Measurements from ENCODE around the gene KPNB1. TPM values are rescaled to one million over a fixed set of nuclear protein-coding genes. Genes with fewer than 3 reads are reported as not detected.

Gene KPNB1
- total RNA-seq, 1 donor from 2014 or later, result 119 TPM

DNA sequence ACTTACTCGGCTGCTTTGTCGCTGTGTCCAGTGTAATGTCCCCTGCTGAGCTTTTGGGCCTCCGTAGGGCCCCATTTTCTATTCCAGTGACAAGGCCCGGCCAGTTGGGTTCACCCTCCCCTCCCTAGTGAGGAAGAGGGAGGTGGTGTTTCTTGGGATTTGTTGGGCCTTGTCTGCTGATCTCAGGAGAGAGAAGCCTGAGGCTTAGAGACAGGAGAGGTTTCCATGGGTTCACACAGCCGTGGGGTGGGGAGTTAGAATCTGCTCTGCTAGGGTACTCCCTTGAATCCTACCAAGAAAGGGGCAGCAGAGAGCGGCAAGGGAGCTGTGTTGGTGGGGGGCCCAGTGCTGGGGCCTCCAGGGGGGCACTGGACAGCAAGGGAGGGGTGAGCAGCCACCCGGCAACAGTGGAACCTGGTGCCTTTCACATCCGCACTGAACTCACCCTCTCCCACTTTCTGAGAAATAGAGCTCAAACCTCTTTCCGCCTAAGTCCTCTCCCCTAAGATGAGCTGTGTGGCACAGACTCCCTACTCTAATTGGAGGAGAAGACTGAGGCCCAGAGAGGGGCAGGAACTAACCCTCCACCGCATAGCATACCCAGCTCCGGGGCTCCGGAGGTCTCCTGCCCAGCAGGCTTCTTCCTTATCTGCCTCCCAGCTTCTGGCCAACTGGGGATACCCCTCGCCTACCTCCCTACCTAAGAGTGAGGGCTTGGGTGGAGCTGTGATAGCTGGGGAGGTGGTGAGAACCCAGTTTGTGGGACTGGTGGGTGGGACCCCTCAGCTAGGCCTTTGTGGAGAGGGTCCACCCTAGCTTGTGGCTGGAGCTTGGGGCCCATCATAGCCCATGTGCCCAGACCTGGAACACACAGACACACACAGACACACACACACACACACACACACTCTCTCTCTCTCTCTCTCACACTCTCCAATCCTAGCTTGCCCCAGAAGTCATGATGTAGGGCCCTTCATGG, 51.0 kb downstream of the KPNB1 start:
- Histone ChIP-seq H3K9me3 (ENCODE audit: control insufficient read depth in 3 of 3, low read length in 3 of 3) (no peaks in the 10 kb centered on the region), H3K27ac (ENCODE audit: low read depth, low read length) (no peak overlapping the region), H3K4me3 (ENCODE audit: low read length in 3 of 3) (no peak overlapping the region), H3K27me3 (ENCODE audit: control insufficient read depth in 3 of 3, insufficient read depth in 3 of 3, low read length in 3 of 3) (no peaks in the 10 kb centered on the region), H3K9ac (ENCODE audit: low read depth in 1 of 3, low read length in 3 of 3) (no peak overlapping the region), H3K4me1 (ENCODE audit: control insufficient read depth in 3 of 3, insufficient read depth in 3 of 3, low read length in 3 of 3) (peaks cover 4 to 11% (median 7%) of the 10 kb centered on the region in 3 donors), H3K36me3 (ENCODE audit: control insufficient read depth in 3 of 3, insufficient read depth in 3 of 3, low read length in 3 of 3) (peaks cover 8 to 13% (median 9%) of the 10 kb centered on the region in 3 donors)

- H3K36me3 ChIP-seq (ENCODE audit: control insufficient read depth in 3 of 3, insufficient read depth in 3 of 3, low read length in 3 of 3), result peaks cover 8 to 15% (median 9%) of the 10 kb centered on the region in 3 donors
- H3K27ac ChIP-seq (ENCODE audit: low read depth, low read length), result no peak overlapping the region
- H3K4me3 ChIP-seq (ENCODE audit: low read length in 3 of 3), result no peak overlapping the region
- H3K9me3 ChIP-seq (ENCODE audit: control insufficient read depth in 3 of 3, low read length in 3 of 3), result no peaks in the 10 kb centered on the region
- no peaks in the 10 kb centered on the region for H3K27me3 ChIP-seq (ENCODE audit: control insufficient read depth in 3 of 3, insufficient read depth in 3 of 3, low read length in 3 of 3)
- H3K9ac ChIP-seq (ENCODE audit: low read depth in 1 of 3, low read length in 3 of 3), result no peak overlapping the region
- H3K4me1 ChIP-seq (ENCODE audit: control insufficient read depth in 3 of 3, insufficient read depth in 3 of 3, low read length in 3 of 3), result peaks cover 11 to 19% (median 12%) of the 10 kb centered on the region in 3 donors
These were observed 51.9 kb downstream of the KPNB1 start for GRCh38 chr17:47701608-47702007.

- no peak overlapping the region for H3K27ac ChIP-seq (ENCODE audit: low read depth, low read length)
- no peak overlapping the region for H3K9ac ChIP-seq (ENCODE audit: low read depth in 1 of 3, low read length in 3 of 3)
- no peak overlapping the region for H3K4me3 ChIP-seq (ENCODE audit: low read length in 3 of 3)
- no peaks in the 10 kb centered on the region for H3K27me3 ChIP-seq (ENCODE audit: control insufficient read depth in 3 of 3, insufficient read depth in 3 of 3, low read length in 3 of 3)
- no peaks in the 10 kb centered on the region for H3K9me3 ChIP-seq (ENCODE audit: control insufficient read depth in 3 of 3, low read length in 3 of 3)
- H3K36me3 ChIP-seq (ENCODE audit: control insufficient read depth in 3 of 3, insufficient read depth in 3 of 3, low read length in 3 of 3), result peaks cover 3 to 15% (median 9%) of the 10 kb centered on the region in 3 donors
- H3K4me1 ChIP-seq (ENCODE audit: control insufficient read depth in 3 of 3, insufficient read depth in 3 of 3, low read length in 3 of 3), result peaks cover 18 to 28% (median 20%) of the 10 kb centered on the region in 3 donors
These were observed 52.8 kb downstream of the KPNB1 start for GRCh38 chr17:47702391-47702995.

DNA sequence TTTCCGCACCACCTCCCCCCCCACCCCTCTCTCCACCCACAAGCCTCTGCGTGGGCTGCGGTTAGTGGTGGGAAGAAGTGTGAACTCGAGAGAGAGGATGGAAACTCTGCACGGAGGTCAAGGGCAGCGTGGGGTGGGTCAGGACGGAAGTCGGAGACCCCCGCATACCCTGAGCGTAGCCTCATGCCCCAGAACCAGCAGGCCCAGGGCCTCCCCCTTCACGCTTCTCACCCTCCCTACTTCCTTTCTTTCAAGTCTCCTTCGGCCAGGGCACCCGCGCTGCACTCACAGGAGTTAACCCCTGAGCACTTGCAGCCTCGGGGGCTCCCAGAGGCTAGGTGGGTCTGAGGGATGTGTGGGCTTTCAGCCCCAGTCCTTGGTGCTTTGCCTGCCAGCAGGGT, 53.5 kb downstream of the KPNB1 start:
- no peak overlapping the region for H3K9ac ChIP-seq (ENCODE audit: low read depth in 1 of 3, low read length in 3 of 3)
- no peak overlapping the region for H3K27ac ChIP-seq (ENCODE audit: low read depth, low read length)
- no peaks in the 10 kb centered on the region for H3K27me3 ChIP-seq (ENCODE audit: control insufficient read depth in 3 of 3, insufficient read depth in 3 of 3, low read length in 3 of 3)
- H3K4me3 ChIP-seq (ENCODE audit: low read length in 3 of 3), result no peak overlapping the region
- H3K9me3 ChIP-seq (ENCODE audit: control insufficient read depth in 3 of 3, low read length in 3 of 3), result no peaks in the 10 kb centered on the region
- H3K36me3 ChIP-seq (ENCODE audit: control insufficient read depth in 3 of 3, insufficient read depth in 3 of 3, low read length in 3 of 3), result peaks cover 3 to 15% (median 9%) of the 10 kb centered on the region in 3 donors
- peaks cover 22 to 32% (median 24%) of the 10 kb centered on the region in 3 donors for H3K4me1 ChIP-seq (ENCODE audit: control insufficient read depth in 3 of 3, insufficient read depth in 3 of 3, low read length in 3 of 3)

DNA sequence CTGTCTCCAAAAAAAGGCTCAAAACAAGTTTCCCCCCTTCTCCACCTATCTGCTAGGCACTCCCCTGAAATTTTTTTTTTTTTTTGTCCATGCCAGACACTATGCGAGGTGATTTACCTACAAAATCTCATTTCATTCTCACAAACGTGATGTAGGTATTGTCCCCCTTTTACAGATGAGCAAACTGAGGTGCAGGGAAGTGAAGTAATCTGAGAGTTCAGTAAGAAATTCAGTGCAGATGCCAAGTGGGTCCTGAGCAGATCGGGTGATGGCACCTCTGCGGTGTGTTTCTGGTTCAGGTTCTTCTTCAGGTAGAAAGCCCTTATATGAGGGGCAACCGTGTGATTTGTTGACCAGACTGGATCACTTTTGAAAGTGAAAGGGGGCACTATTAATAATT, 54.0 kb downstream of the KPNB1 start:
- Histone ChIP-seq H3K4me1 (ENCODE audit: control insufficient read depth in 3 of 3, insufficient read depth in 3 of 3, low read length in 3 of 3) (peaks cover 22 to 32% (median 24%) of the 10 kb centered on the region in 3 donors), H3K27me3 (ENCODE audit: control insufficient read depth in 3 of 3, insufficient read depth in 3 of 3, low read length in 3 of 3) (no peaks in the 10 kb centered on the region), H3K36me3 (ENCODE audit: control insufficient read depth in 3 of 3, insufficient read depth in 3 of 3, low read length in 3 of 3) (peaks cover 3 to 15% (median 9%) of the 10 kb centered on the region in 3 donors), H3K4me3 (ENCODE audit: low read length in 3 of 3) (no peak overlapping the region), H3K9me3 (ENCODE audit: control insufficient read depth in 3 of 3, low read length in 3 of 3) (no peaks in the 10 kb centered on the region), H3K27ac (ENCODE audit: low read depth, low read length) (no peak overlapping the region), H3K9ac (ENCODE audit: low read depth in 1 of 3, low read length in 3 of 3) (no peak overlapping the region)

- no peak overlapping the region for H3K27ac ChIP-seq (ENCODE audit: low read depth, low read length)
- H3K9me3 ChIP-seq (ENCODE audit: control insufficient read depth in 3 of 3, low read length in 3 of 3), result no peaks in the 10 kb centered on the region
- H3K36me3 ChIP-seq (ENCODE audit: control insufficient read depth in 3 of 3, insufficient read depth in 3 of 3, low read length in 3 of 3), result peaks cover 3 to 15% (median 9%) of the 10 kb centered on the region in 3 donors
- no peaks in the 10 kb centered on the region for H3K27me3 ChIP-seq (ENCODE audit: control insufficient read depth in 3 of 3, insufficient read depth in 3 of 3, low read length in 3 of 3)
- H3K9ac ChIP-seq (ENCODE audit: low read depth in 1 of 3, low read length in 3 of 3), result no peak overlapping the region
- no peak overlapping the region for H3K4me3 ChIP-seq (ENCODE audit: low read length in 3 of 3)
- peaks cover 22 to 32% (median 24%) of the 10 kb centered on the region in 3 donors for H3K4me1 ChIP-seq (ENCODE audit: control insufficient read depth in 3 of 3, insufficient read depth in 3 of 3, low read length in 3 of 3)
These were observed 54.4 kb downstream of the KPNB1 start for GRCh38 chr17:47704116-47704515.

- no peaks in the 10 kb centered on the region for H3K27me3 ChIP-seq (ENCODE audit: control insufficient read depth in 3 of 3, insufficient read depth in 3 of 3, low read length in 3 of 3)
- H3K4me1 ChIP-seq (ENCODE audit: control insufficient read depth in 3 of 3, insufficient read depth in 3 of 3, low read length in 3 of 3), result peaks cover 22 to 32% (median 24%) of the 10 kb centered on the region in 3 donors
- H3K4me3 ChIP-seq (ENCODE audit: low read length in 3 of 3), result no peak overlapping the region
- H3K9me3 ChIP-seq (ENCODE audit: control insufficient read depth in 3 of 3, low read length in 3 of 3), result no peaks in the 10 kb centered on the region
- H3K27ac ChIP-seq (ENCODE audit: low read depth, low read length), result no peak overlapping the region
- H3K36me3 ChIP-seq (ENCODE audit: control insufficient read depth in 3 of 3, insufficient read depth in 3 of 3, low read length in 3 of 3), result peaks cover 0 to 14% (median 6%) of the 10 kb centered on the region in 3 donors
- H3K9ac ChIP-seq (ENCODE audit: low read depth in 1 of 3, low read length in 3 of 3), result no peak overlapping the region
These were observed 55.0 kb downstream of the KPNB1 start for GRCh38 chr17:47704736-47705135.

DNA sequence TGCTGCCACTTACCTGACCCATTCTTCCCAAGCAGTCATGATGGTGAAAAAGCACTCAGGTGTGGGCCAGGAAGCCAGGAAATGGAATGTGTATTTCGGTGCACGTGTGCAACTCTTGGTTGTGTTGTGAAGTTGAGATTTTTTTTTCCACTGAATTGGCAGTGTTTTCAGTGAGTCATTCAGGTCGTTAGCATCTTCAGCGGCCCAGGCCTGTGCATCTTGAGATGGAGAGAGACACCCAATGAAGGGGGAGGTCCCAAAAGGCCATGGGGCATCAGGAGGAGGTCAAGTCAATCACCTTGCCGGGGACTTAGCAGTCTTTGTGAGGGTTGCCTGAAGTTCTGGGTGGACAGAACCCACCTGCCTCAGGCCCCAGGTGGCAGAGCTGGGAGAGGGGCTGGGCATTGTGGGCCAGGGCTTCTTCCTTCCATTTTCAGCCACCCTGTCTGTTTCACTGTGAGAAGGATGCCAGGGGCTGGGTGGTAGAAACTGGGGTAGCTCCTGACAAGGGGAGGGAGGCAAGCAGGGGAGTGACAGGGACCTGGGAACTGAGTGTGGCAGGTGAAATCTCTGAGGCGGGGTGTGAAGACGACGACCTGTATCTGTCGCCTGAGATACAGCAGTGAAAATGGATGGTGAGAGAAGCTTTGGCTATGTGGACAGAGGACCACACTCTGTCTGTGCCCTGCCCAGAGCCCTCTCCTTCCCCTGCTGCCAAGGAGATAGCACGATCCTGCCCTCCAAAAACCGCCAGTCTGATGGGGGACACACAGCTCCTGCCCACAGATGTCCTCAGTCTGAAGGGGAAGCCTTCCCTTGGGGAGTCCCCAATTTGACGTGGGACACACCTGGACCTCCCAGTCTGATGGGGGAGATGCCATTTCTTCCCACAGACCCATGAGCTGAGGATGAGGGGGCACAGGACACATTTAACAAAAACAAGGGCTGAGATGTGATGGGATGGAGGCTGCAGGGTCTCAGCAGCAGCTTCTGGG, 56.1 kb downstream of the KPNB1 start:
- H3K27ac ChIP-seq (ENCODE audit: low read depth, low read length), result no peak overlapping the region

GRCh38 chr17:47707056-47707804, 57.5 kb downstream of the KPNB1 start:
- no peaks in the 10 kb centered on the region for H3K9me3 ChIP-seq (ENCODE audit: control insufficient read depth in 3 of 3, low read length in 3 of 3)
- H3K27ac ChIP-seq (ENCODE audit: low read depth, low read length), result no peak overlapping the region
- H3K36me3 ChIP-seq (ENCODE audit: control insufficient read depth in 3 of 3, insufficient read depth in 3 of 3, low read length in 3 of 3), result peaks cover 7 to 12% (median 10%) of the 10 kb centered on the region in 3 donors
- H3K9ac ChIP-seq (ENCODE audit: low read depth in 1 of 3, low read length in 3 of 3), result peak overlapping the region in 2 of 3 donors; percentile 1 to 45
- no peak overlapping the region for H3K4me3 ChIP-seq (ENCODE audit: low read length in 3 of 3)
- H3K27me3 ChIP-seq (ENCODE audit: control insufficient read depth in 3 of 3, insufficient read depth in 3 of 3, low read length in 3 of 3), result peaks cover 0 to 3% (median 0%) of the 10 kb centered on the region in 3 donors
- peaks cover 22 to 32% (median 24%) of the 10 kb centered on the region in 3 donors for H3K4me1 ChIP-seq (ENCODE audit: control insufficient read depth in 3 of 3, insufficient read depth in 3 of 3, low read length in 3 of 3)

More for the DNA sequence above, 56.1 kb downstream of the KPNB1 start:
- Histone ChIP-seq H3K36me3 (ENCODE audit: control insufficient read depth in 3 of 3, insufficient read depth in 3 of 3, low read length in 3 of 3) (peaks cover 4 to 18% (median 10%) of the 10 kb centered on the region in 3 donors), H3K4me3 (ENCODE audit: low read length in 3 of 3) (no peak overlapping the region), H3K9me3 (ENCODE audit: control insufficient read depth in 3 of 3, low read length in 3 of 3) (no peaks in the 10 kb centered on the region), H3K9ac (ENCODE audit: low read depth in 1 of 3, low read length in 3 of 3) (no peak overlapping the region), H3K27me3 (ENCODE audit: control insufficient read depth in 3 of 3, insufficient read depth in 3 of 3, low read length in 3 of 3) (no peaks in the 10 kb centered on the region), H3K4me1 (ENCODE audit: control insufficient read depth in 3 of 3, insufficient read depth in 3 of 3, low read length in 3 of 3) (peaks cover 22 to 32% (median 24%) of the 10 kb centered on the region in 3 donors)

All from skeletal muscle tissue (tissue), 4 donors.